ENCODE results near the gene KLHL36.

KLHL36 gene

DNA sequence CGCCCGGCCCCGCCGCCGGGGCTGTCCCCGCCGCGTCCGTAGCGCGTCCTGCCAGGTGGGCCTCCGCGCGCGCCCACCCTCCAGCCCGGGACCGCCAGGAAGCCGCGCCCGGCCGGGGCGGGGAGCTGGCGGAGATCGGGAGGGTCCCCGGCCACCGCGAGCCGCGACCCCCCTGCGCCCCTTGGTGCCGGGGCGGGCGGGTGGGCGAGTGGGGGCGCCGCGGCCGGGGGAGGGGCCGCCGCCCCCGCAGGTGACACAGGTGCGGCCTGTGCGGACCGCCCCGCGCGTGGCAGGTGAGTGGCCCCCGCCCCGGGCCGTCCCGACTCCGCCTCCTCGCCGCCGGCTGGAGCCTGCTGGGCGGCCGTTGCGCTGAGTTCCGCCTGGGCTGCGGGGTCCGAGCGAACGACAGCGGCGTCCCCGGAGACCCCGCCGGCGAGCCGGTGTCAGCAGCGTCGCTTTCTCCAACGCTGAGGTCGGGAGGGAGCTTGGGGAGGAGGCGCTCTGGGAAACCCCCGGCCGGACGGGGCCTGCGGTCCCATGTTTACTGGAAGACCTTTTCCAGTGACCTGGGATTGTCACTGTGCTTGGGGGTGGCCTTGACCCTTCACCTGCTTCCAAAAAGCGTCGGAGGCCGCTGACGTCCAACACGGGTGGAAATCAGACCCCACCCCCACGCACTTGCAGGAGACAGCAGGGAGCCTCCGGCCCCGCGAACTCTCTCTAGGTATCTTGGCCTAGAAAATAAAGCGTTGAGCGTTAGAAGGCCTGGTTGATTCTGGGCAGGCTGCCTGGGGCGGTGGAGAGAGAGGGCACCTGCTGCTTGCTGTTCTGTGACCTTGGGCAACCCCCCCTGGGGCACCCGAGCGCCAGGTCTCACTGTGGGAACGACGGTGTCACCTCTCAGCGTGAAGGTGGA is 542 bp downstream of the KLHL36 start:
- peak; percentile 49 for DNase-seq (ENCODE audit: low spot score)

DNA sequence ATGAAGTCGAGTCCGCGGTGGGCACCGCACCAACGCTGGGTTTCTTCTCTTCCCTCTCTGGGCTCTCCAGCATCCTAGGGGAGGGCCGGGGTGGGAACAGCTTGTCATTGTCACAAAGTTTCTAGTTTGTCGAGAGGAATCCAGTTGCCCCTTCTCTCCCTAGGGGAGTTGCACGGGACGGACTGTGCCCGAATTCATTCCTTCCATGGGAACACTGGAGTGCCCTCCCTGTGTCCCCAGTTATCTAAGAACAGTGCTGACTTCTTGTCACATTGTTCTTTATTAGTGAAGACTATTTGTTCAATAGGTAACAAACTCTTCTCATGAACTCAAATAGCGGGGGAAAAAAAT is 1.2 kb downstream of the KLHL36 start:
- DNase-seq (ENCODE audit: low spot score): no peak

DNA sequence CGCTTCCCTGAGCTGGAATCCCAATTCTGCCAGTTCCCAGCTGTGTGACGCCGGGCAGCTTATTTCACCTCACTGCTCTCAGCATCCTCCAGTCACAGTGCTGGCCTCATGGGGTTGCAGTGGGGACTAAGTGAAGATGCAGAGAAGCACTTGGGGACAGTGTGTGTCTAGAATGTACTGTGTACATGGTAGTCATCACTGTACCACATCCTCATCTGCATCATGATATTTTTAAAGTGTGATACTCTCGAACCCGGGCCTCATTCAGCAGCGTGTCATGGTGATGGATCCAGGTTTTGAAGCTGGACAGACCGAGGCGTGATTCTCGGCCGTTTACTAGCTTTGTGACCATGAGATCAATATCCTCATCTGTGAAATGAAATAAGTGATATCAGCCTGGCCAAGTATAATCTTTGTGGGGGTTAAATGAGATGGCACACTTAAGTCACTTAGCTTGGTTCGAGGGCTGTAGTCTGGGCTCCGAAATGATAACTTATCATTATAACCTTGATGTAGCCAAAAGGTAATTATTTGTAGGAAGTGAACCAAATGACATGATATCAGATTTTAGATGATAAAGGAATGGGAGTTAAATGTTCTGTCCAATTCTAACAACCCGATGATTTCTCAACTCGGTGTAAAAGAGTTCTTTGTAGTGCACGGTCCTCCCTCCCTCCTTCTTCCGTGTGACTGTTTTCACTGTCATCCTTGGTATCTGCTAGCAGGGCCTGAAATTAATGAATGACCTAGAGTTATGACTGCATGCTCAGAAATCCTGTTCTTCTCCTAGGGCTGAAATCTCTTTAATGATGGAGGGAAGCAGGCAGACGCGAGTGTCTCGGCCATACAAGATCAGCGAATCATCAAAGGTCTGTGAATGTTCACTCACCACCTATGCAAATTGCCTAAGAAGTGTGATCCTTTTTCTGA is 2.0 kb downstream of the KLHL36 start:
- DNase-seq (ENCODE audit: low spot score): peak; percentile 87

DNA sequence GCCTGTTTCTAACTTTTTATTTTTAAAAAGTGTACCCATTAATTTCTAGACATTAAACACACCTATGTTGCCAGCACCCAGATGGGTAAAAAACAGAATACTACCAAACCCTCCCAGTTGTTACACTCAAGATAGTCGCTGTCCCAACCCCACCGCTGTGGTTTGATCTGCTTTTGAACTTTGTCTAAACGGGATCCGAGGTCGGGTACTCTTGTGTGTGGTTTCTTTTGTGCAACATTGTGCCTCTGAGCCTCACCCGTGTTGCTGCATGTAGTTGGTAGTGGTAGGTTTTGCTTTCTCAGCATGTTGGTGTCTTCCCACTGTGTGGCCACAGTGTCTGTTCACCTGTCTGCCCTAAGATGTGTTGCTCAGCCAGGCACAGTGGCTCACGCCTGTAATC is 4.3 kb downstream of the KLHL36 start:
- no peak for DNase-seq (ENCODE audit: low spot score)

DNA sequence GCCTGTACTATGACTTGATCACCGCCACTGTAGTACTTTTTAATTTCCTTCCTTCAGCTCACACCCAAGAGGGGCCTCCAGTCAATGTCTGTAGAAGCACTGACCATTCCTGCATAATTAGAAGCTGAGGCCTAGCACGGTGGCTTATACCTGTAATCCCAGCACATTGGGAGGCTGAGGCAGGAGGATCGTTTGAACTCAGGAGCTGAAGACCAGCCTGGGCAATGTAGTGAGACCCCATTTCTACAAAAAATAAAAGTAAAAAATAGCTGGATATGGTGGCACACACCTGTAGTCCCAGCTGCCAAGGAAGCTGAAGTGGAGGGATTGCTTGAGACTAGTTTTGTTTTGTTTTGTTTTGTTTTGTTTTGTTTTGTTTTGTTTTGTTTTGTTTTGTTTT is 5.9 kb downstream of the KLHL36 start:
- no peak for DNase-seq (ENCODE audit: low spot score)

DNA sequence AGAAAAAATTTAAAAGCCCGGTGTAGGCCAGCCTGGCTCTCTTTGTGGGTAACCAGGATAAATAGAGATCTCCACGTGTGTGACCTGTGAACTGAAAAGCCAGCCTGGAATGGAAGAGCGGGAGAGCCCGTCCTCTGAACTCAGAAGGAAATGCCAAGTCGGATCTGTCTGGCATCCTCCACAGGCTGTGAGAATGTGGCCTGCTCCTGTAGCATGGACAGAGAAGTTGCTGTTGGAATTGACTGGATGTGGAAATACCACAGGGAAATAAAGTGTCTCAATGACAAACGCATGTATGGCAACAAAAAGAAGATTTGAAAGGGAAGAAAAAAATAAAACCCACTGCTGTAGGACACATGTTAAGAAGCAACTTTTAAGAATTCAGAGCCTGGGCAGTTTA is 6.7 kb downstream of the KLHL36 start:
- no peak for DNase-seq (ENCODE audit: low spot score)

DNA sequence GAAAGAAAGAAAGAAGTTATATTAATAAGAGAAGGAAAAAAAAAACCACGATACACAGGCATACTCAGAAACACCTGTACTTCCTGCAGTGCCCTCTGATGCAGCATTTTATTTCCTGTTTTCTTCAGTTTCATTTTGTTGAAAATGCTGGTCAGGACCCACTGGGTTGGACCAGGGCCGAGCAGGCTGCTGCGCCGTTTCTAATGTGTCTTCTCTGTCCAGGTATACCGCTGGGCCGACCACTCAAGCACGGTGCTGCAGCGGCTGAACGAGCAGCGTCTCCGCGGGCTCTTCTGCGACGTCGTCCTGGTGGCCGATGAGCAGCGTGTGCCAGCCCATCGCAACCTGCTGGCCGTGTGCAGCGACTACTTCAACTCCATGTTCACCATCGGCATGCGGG is 8.3 kb downstream of the KLHL36 start:
- no peak for DNase-seq (ENCODE audit: low spot score)

DNA sequence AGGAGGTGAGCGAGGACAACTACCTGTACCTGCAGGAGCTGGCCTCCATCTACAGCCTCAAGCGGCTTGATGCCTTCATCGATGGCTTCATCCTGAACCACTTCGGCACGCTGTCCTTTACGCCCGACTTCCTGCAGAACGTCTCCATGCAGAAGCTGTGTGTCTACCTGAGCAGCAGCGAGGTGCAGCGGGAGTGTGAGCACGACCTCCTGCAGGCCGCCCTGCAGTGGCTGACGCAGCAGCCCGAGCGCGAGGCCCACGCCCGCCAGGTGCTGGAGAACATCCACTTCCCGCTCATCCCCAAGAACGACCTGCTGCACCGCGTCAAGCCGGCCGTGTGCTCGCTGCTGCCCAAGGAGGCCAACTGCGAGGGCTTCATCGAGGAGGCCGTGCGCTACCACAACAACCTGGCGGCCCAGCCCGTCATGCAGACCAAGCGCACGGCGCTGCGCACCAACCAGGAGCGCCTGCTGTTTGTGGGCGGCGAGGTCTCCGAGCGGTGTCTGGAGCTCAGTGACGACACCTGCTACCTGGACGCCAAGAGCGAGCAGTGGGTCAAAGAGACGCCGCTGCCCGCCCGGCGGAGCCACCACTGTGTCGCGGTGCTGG is 9.0 kb downstream of the KLHL36 start:
- no peak for DNase-seq (ENCODE audit: low spot score)

DNA sequence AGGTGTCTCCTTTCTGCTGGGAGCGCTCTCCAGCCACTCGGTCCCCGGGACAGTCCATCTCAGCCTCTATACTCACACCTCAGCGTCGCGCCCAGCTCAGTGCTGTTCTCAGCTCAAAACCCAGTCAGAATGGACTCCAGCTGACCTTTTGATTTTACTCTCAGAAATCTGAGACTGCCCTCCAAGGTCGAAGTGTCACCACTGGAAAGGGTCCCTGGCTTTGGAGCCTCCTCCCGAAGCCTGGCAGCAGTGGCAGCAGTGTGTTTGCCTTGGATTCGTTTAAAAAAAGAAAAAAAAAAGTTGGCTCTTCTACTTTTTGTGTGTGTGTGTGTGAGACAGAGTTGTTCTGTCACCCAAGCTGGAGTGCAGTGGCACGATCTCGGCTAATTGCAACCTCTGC is 10.4 kb downstream of the KLHL36 start:
- DNase-seq (ENCODE audit: low spot score): no peak

DNA sequence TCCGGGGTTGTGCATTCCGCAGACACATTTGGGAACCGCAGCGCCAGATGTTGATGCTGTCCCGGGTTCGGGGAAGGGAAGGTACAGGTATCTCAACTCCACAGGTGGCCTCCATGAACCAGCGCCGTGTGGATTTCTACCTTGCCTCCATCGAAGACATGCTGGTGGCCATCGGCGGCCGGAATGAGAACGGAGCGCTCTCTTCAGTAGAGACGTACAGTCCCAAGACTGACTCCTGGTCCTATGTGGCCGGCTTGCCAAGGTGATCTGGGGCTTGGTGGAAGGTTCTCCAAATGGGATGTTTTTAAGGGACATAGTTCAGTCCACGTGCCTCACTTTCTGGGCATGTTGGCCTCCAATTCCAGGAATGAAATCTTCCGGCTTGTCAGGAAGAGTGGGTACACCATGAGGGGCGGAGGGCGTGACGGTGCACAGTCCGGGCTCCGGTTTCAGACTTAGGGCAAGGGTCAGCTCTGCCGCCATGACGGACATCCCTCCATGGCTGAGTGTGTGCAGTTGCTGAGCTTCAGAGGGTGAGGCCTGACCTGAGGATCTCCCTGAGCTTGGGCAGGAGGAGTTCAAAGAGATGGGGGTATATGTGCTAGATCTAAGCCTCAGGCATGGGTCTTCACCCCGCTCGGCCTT is 11.5 kb downstream of the KLHL36 start:
- DNase-seq (ENCODE audit: low spot score): no peak

DNA sequence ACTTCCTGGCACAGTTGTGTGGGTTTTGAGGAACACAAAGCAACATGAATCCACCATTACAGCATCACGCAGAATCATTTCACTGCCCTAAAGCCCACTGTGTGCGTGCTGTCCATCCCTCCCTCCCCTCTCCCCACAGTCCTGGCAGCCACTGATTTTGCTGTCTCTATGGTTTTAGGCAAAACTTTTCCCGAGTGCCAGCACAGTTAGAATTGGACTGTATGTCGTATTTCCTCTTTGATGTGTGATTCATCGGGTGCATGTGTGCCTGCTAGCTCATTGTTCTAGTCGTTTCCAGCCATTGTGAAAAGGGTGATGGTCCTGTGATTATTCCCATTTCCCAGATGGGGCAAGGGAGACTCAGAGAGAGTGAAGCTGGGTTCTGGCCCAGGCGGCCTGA is 12.7 kb downstream of the KLHL36 start:
- DNase-seq (ENCODE audit: low spot score): no peak

DNA sequence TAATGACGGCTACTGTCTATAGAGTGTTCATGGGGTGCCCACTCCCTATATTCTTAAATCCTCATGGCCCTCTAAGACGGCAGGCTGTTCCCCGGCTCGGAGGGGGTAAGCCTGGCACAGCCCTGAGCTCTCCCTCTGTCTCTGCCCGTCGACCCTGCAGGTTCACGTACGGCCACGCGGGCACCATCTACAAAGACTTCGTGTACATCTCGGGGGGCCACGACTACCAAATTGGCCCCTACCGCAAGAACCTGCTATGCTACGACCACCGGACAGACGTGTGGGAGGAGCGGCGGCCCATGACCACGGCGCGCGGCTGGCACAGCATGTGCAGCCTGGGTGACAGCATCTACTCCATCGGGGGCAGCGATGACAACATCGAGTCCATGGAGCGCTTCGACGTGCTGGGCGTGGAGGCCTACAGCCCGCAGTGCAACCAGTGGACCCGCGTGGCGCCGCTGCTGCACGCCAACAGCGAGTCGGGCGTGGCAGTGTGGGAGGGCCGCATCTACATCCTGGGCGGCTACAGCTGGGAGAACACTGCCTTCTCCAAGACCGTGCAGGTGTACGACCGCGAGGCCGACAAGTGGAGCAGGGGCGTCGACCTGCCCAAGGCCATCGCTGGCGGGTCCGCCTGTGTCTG is 13.2 kb downstream of the KLHL36 start:
- no peak for DNase-seq (ENCODE audit: low spot score)

DNA sequence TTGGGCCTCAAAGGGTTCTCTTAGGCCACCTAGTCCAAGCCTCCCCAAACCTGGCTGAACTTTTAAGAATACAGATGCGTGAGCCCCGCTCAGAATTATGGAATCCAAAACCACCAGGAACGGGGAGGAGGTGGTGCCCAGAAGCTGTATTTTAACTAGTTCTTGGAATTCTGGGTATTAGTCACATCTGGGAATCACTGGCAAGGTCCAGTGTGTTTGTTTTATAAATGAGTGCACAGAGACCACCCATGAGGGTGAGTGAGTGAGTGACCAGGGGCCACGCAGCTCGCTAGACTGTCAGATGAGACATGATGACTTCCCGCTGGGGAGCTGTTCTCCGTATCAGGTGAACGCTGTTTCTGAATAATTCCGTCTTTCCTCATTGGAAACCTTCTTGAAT is 14.2 kb downstream of the KLHL36 start:
- DNase-seq (ENCODE audit: low spot score): no peak

DNA sequence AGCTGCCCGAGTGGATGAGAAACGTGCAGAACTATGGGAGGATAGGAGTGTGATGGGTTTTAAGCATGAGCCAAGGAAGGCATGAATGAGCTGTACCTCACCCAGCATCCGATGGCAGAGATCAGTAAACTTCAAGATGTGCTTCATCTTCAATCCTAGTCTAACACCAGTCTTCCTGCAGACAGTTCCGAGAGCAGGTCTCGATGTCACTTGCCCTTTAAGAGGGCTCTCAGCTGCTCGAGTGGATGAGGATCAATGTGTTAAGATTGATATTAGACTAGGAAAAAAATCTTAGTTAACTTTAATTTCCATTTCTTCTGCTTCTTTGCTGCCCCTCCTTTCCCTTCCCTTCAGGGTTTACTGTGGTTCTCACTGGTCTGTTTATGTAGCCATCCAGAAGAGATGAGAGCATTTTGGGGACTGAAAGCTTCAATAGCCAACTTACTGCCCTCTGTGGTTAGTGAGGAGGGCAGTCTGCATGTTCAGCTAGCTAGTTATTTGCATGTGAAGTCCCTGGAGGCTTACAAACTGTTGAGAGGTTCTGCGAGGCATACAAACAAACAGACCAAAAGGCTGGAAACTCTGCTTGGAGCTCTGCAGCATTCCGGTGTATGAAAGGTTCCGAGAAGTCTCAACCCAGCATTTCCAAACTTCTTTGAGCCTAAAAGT is 15.3 kb downstream of the KLHL36 start:
- DNase-seq (ENCODE audit: low spot score): no peak

DNA sequence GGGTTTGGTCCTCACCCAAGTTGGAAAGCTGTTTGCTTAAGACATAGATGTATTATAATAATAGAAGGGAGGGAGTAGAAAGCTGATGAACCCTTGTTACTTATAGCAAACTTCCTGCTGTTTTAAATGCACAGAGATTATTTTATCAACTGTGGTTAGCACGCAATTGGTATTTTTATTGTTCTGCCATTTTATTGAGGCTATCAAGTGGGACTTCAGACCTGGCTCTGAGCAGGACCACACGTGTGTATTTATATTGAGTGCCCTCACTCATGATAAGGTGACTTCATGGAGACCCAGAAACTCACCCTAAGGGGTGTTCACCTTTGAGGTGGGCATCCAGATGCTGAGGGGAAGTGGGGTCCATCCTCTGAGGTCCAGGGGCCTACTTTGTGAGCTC is 17.0 kb downstream of the KLHL36 start:
- no peak for DNase-seq (ENCODE audit: low spot score)

DNA sequence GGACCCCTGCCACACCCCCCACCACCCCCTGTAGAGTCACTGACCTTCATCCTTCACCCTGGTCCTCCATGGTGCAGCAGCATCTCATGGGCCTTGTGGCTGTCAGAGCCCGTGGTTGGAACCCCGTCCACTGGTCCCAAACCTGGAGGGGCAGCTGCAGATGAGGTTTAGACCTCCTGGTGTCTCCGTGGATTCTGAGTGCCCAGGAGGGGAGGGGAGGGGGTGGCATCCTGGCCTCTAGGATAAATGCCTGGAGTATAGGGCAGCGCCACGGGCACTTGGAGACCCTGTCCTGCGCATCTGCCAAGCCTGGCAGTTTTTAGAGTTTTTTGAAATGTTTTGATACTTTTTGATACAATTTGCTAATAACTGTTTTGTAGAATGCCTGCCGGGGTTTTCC is 17.5 kb downstream of the KLHL36 start:
- DNase-seq (ENCODE audit: low spot score): no peak

DNA sequence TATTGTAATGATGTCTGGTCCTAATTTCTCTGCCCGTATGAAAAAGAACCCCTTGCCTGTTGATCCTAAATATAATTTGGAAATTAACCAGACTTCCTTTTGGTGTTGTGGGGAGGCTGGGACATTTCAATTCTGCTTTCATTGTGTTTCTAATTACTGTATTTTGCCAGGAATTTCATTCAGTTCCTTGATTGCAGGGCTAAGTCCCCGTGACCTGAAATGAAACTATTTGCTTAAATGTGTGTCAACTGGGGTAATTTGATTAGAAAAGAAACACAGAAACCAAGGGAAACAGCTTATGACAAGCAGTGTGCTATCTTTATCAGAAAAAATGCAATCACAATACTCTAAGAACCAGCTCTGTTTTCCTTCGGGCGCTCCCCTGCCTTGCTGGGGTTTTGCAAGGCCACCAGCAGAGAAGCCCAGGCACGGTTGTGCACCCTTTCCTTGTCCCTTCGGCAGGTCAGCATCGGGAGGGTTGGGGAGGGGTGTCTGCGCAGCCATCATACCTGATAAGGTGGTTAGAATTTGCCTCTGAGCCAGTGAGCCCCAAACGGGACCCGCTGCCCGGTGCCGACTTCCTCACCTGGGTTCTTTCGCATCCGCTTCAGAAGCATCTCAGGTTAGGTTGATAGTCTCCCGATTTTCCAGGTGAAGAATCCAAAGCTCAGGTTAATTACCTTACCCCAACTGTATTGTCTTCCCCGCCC is 19.4 kb downstream of the KLHL36 start:
- no peak for DNase-seq (ENCODE audit: low spot score)

DNA sequence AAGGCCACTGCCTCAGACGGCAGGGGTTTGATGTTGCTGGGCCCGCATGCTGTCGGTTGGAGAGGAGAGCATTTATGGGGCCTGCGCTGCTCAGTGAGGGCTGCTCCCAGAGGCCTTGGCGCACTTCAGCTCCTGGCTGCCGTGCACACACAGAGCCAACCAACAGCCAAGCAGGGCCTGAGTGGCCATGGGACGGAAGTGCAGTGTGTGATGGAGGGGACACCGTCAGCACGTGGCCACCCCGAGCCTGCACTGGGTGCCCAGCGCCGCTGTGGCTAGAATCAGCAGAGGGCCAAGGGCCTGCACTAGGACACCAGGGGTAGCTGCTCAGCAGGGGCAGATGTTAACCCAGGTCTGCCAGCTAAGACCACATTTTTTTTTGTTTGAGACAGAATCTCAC is 21.8 kb downstream of the KLHL36 start:
- no peak for DNase-seq (ENCODE audit: low spot score)

DNA sequence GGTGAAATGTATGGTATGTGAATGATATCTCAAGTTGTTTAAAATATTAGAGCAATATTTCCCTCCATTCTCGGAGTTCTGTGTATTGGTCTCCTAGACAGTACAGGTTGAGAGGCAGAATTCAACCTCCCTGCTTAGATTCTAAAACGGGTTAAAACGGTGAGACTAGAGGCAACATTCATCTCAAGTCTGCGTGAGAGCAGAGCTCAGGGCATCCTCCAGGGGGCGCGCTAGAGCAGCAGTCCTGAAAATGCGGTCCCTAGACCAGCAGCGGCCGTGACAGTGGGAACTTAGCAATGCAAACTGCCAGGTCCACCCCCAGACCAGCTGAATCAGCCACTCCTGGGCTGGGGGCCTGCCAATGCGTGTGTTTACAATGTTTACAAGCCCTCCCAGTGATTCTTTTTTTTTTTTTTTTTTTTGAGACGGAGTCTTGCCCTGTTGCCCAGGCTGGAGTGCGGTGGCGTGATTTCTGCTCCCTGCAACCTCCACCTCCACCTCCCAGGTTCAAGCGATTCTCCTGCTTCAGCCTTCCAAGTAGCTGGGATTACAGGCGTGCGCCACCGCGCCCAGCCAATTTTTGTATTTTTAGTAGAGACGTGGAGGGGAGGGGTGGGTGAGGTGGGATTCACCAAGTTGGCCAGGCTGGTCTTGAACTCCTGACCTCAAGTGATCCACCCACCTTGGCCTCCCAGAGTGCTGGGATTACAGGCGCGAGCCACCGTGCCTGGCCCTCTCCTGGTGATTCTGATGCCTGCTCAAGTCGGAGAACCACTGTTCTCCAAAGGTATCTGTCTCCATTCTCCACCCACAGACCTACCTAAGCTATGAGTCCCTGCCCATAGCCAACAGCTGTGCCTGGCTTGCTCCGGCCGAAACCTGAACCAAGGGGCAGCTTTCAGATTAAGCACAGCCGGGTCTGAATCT is 24.2 kb downstream of the KLHL36 start:
- peak; percentile 85 for DNase-seq (ENCODE audit: low spot score)

DNA sequence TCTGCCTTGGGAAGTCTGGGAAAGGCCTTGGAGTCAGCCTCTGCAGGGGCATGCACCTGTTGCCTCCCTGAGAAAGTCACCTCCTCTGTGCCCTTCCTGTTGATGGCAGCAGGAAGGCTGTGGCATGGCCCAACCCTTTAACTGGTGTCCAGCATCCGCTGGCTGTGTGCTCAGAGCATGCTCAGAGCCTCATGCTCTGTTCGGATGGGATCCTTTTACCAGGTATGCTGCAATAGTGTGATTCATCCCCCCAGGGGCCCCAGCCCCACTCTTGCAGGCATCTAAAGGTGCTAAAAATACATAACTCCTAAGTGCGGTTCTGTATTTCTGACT is 24.9 kb downstream of the KLHL36 start:
- no peak for DNase-seq (ENCODE audit: low spot score)

Measured in AG08396 (cell line).